ENCODE measurements around the gene ULK4. TPM values are rescaled to one million over a fixed set of nuclear protein-coding genes. Genes with fewer than 3 reads are reported as not detected.

ULK4 gene
- total and polyA plus RNA-seq, 2 of the 8 experiments (the other 6 are each of a cell fraction or from before 2014, with no cell fraction given), result 3.0 to 10.8 TPM

GRCh38 chr3:41863024-41863423 is 98.9 kb downstream of the ULK4 start:
- Histone ChIP-seq H3K79me2 (ENCODE audit: control insufficient read depth in 1 of 2, insufficient read depth in 2 of 2, low read length in 2 of 2) (no peaks in the 10 kb centered on the region), H2AK5ac (ENCODE audit: low read depth, low read length) (no peak overlapping the region), H2BK12ac (ENCODE audit: low read depth, low read length) (no peak overlapping the region), H3K4me1 (replicated peaks in 1 of 4; ENCODE audit: control insufficient read depth in 3 of 4, insufficient read depth in 4 of 4, low read length in 3 of 4) (no peaks in the 10 kb centered on the region), H3K18ac (ENCODE audit: extremely low read depth, low read length) (no peak overlapping the region), H3K27ac (ENCODE audit: low read depth, low read length) (no peak overlapping the region), H2BK5ac (ENCODE audit: low read depth, low read length) (no peak overlapping the region), H2BK20ac (ENCODE audit: low read length) (no peak overlapping the region), H3K56ac (replicated peaks; ENCODE audit: insufficient read length, low read depth, low read length) (no peak overlapping the region), H4K8ac (ENCODE audit: extremely low read depth, insufficient read depth, low read length) (no peak overlapping the region), H2BK15ac (ENCODE audit: low read length) (no peak overlapping the region), H3K79me1 (ENCODE audit: low read depth, low read length) (no peaks in the 10 kb centered on the region), H3K14ac (ENCODE audit: insufficient read length) (no peak overlapping the region), H3K9ac (replicated peaks in 1 of 4; ENCODE audit: extremely low read depth in 1 of 4, low read depth in 3 of 4, low read length in 3 of 4) (no peak overlapping the region), H3K9me3 (ENCODE audit: insufficient read depth in 2 of 2, low read depth in 1 of 2, low read length in 1 of 2) (no peaks in the 10 kb centered on the region), H3K4ac (replicated peaks; ENCODE audit: insufficient read length, low read depth, low read length) (no peak overlapping the region), H3K23ac (ENCODE audit: insufficient read length) (no peak overlapping the region), H3K4me3 (ENCODE audit: extremely low read depth in 1 of 4, insufficient read depth in 2 of 4, low read depth in 3 of 4, low read length in 4 of 4) (no peak overlapping the region), H4K91ac (replicated peaks; ENCODE audit: insufficient read length, low read length) (no peak overlapping the region), H4K5ac (ENCODE audit: insufficient read length, low read depth, low read length) (no peak overlapping the region), H4K20me1 (replicated peaks in 1 of 2; ENCODE audit: control insufficient read depth in 1 of 2, insufficient read depth in 2 of 2, low read length in 2 of 2) (no peaks in the 10 kb centered on the region), H3K27me3 (replicated peaks in 1 of 4; ENCODE audit: control insufficient read depth in 3 of 4, extremely low read depth in 1 of 4, insufficient read depth in 3 of 4, low read length in 3 of 4) (no peaks in the 10 kb centered on the region), H2BK120ac (replicated peaks; ENCODE audit: low read depth, low read length) (no peak overlapping the region), H3K36me3 (ENCODE audit: control insufficient read depth in 2 of 4, insufficient read depth in 4 of 4, low read length in 3 of 4) (no peaks in the 10 kb centered on the region; a peak in 1 of 8 replicates), H2AFZ (ENCODE audit: low read length) (no peak overlapping the region), H3K4me2 (ENCODE audit: insufficient read depth in 1 of 2, low read depth in 2 of 2, low read length in 2 of 2) (no peak overlapping the region), H3K23me2 (ENCODE audit: low read depth, low read length) (no peaks in the 10 kb centered on the region)
- ChIA-PET POLR2A (ENCODE audit: partially characterized antibody) (interaction anchor here (0.6 to 1.3 kb wide), 2 partner anchors 334 to 664 kb away, joined by 3 to 4 read pairs; no protein-coding TSS in a partner anchor), CTCF (ENCODE audit: partially characterized antibody) (interaction anchor here (0.9 to 3.0 kb wide), 13 partner anchors 9 to 665 kb away, joined by 3 to 14 read pairs (median 3); no protein-coding TSS in a partner anchor)
- TF ChIP-seq RAD21 (IDR thresholded peaks at IDR 0.05 in 1 of 2, conservative IDR thresholded peaks at IDR 0.05 in 1 of 2; ENCODE audit: low read depth in 2 of 2, low read length in 2 of 2) (peak; percentile 41 to 53), CTCF (IDR thresholded peaks at IDR 0.05; ENCODE audit: control extremely low read depth in 1 of 3, insufficient read depth in 1 of 3, low read depth in 1 of 3, low read length in 3 of 3) (peak; percentile 32 to 63 (median 51); a peak in 3 of 4 replicates), TAF7 (optimal IDR thresholded peaks at IDR 0.05; ENCODE audit: borderline replicate concordance, low read depth, low read length) (no peak)
- FAIRE-seq (no peak), DNase-seq (ENCODE audit: low read depth in 1 of 2, low spot score in 2 of 2) (peak in 1 of 2 experiments; percentile 55)
- WGBS, 2 experiments (ENCODE audit: extremely low coverage in 1 of 2, insufficient coverage in 1 of 2, insufficient read length in 1 of 2, insufficient replicate concordance in 2 of 2, low coverage in 1 of 2, low lambda C conversion rate in 2 of 2, missing lambda C conversion rate in 1 of 2), result 100% methylated on average over 1 of the region's 1 CpG; no CpG with 5 or more reads in 1 of the 2 experiments

All from H1 (cell line).